ENCODE measurements around the gene BTLA. TPM values are rescaled to one million over a fixed set of nuclear protein-coding genes. Genes with fewer than 3 reads are reported as not detected.

The BTLA gene
- total and polyA plus RNA-seq, 10 of the 15 experiments (the other 5 are each of a cell fraction or from before 2014, with no cell fraction given): 55.4 to 134 (median 84.2) TPM

DNA sequence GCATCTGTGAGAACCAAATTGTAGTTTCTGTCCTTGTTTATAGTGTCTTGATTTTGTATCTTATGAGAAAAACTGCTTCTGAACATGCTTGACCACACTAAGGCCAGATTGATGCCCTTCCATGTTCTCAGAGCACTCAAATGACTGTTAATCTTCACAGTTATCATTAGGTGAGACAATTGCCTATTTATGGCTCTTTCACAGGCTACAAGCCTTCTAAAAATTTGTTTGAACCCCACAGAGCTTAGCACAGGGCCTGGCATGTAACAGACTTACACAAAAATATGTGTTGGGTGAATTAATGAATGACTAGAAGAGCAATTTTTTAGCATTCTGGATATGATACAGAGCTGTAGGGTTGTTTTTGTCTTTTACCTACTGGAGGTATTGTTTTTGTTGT lies 43.1 kb downstream of the BTLA start (continued):
- TF ChIP-seq, protein P1, sequence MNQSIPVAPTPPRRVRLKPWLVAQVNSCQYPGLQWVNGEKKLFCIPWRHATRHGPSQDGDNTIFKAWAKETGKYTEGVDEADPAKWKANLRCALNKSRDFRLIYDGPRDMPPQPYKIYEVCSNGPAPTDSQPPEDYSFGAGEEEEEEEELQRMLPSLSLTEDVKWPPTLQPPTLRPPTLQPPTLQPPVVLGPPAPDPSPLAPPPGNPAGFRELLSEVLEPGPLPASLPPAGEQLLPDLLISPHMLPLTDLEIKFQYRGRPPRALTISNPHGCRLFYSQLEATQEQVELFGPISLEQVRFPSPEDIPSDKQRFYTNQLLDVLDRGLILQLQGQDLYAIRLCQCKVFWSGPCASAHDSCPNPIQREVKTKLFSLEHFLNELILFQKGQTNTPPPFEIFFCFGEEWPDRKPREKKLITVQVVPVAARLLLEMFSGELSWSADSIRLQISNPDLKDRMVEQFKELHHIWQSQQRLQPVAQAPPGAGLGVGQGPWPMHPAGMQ (IDR thresholded peaks at IDR 0.05; ENCODE audit: borderline replicate concordance): no peak
- TF ChIP-seq FOXM1 (IDR thresholded peaks at IDR 0.05; ENCODE audit: low read depth, low read length): peak; percentile 75; the same call in 1 of the 2 replicates
- no peak for TF ChIP-seq RAD51 (IDR thresholded peaks at IDR 0.05)
- peak; percentile 69 for TF ChIP-seq MTA2 (IDR thresholded peaks at IDR 0.05; ENCODE audit: low read depth)
- TF ChIP-seq, protein P2, sequence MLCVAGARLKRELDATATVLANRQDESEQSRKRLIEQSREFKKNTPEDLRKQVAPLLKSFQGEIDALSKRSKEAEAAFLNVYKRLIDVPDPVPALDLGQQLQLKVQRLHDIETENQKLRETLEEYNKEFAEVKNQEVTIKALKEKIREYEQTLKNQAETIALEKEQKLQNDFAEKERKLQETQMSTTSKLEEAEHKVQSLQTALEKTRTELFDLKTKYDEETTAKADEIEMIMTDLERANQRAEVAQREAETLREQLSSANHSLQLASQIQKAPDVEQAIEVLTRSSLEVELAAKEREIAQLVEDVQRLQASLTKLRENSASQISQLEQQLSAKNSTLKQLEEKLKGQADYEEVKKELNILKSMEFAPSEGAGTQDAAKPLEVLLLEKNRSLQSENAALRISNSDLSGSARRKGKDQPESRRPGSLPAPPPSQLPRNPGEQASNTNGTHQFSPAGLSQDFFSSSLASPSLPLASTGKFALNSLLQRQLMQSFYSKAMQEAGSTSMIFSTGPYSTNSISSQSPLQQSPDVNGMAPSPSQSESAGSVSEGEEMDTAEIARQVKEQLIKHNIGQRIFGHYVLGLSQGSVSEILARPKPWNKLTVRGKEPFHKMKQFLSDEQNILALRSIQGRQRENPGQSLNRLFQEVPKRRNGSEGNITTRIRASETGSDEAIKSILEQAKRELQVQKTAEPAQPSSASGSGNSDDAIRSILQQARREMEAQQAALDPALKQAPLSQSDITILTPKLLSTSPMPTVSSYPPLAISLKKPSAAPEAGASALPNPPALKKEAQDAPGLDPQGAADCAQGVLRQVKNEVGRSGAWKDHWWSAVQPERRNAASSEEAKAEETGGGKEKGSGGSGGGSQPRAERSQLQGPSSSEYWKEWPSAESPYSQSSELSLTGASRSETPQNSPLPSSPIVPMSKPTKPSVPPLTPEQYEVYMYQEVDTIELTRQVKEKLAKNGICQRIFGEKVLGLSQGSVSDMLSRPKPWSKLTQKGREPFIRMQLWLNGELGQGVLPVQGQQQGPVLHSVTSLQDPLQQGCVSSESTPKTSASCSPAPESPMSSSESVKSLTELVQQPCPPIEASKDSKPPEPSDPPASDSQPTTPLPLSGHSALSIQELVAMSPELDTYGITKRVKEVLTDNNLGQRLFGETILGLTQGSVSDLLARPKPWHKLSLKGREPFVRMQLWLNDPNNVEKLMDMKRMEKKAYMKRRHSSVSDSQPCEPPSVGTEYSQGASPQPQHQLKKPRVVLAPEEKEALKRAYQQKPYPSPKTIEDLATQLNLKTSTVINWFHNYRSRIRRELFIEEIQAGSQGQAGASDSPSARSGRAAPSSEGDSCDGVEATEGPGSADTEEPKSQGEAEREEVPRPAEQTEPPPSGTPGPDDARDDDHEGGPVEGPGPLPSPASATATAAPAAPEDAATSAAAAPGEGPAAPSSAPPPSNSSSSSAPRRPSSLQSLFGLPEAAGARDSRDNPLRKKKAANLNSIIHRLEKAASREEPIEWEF (IDR thresholded peaks at IDR 0.05; ENCODE audit: insufficient replicate concordance, low read depth, low read length): peak; percentile 90
- peak; percentile 94 for TF ChIP-seq GATAD2B (conservative IDR thresholded peaks at IDR 0.05; ENCODE audit: low read depth)
- TF ChIP-seq ZSCAN29 (IDR thresholded peaks at IDR 0.05): no peak
- TF ChIP-seq NFYA (IDR thresholded peaks at IDR 0.05; ENCODE audit: borderline replicate concordance, low read depth, low read length): no peak
- TF ChIP-seq FOS (IDR thresholded peaks at IDR 0.05; ENCODE audit: borderline replicate concordance, extremely low read depth, insufficient read length): no peak
- TF ChIP-seq, protein P3, sequence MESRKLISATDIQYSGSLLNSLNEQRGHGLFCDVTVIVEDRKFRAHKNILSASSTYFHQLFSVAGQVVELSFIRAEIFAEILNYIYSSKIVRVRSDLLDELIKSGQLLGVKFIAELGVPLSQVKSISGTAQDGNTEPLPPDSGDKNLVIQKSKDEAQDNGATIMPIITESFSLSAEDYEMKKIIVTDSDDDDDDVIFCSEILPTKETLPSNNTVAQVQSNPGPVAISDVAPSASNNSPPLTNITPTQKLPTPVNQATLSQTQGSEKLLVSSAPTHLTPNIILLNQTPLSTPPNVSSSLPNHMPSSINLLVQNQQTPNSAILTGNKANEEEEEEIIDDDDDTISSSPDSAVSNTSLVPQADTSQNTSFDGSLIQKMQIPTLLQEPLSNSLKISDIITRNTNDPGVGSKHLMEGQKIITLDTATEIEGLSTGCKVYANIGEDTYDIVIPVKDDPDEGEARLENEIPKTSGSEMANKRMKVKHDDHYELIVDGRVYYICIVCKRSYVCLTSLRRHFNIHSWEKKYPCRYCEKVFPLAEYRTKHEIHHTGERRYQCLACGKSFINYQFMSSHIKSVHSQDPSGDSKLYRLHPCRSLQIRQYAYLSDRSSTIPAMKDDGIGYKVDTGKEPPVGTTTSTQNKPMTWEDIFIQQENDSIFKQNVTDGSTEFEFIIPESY (IDR thresholded peaks at IDR 0.05): peak; percentile 48; the same call in 1 of the 2 replicates
- peak; percentile 26; the same call in 1 of the 2 replicates for TF ChIP-seq CHD2 (IDR thresholded peaks at IDR 0.05; ENCODE audit: borderline replicate concordance, low read depth, low read length)
- TF ChIP-seq, protein P4, sequence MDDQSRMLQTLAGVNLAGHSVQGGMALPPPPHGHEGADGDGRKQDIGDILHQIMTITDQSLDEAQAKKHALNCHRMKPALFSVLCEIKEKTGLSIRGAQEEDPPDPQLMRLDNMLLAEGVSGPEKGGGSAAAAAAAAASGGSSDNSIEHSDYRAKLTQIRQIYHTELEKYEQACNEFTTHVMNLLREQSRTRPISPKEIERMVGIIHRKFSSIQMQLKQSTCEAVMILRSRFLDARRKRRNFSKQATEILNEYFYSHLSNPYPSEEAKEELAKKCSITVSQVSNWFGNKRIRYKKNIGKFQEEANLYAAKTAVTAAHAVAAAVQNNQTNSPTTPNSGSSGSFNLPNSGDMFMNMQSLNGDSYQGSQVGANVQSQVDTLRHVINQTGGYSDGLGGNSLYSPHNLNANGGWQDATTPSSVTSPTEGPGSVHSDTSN (IDR thresholded peaks at IDR 0.05; ENCODE audit: insufficient replicate concordance, low read depth, low read length): no peak
- no peak for TF ChIP-seq CHD4 (IDR thresholded peaks at IDR 0.05)
- TF ChIP-seq DPF2 (IDR thresholded peaks at IDR 0.05): no peak
- TF ChIP-seq, protein P5, sequence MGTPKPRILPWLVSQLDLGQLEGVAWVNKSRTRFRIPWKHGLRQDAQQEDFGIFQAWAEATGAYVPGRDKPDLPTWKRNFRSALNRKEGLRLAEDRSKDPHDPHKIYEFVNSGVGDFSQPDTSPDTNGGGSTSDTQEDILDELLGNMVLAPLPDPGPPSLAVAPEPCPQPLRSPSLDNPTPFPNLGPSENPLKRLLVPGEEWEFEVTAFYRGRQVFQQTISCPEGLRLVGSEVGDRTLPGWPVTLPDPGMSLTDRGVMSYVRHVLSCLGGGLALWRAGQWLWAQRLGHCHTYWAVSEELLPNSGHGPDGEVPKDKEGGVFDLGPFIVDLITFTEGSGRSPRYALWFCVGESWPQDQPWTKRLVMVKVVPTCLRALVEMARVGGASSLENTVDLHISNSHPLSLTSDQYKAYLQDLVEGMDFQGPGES (IDR thresholded peaks at IDR 0.05): no peak
- peak; percentile 4; the same call in 1 of the 2 replicates for TF ChIP-seq SMC3 (IDR thresholded peaks at IDR 0.05; ENCODE audit: borderline replicate concordance, low read length)
- TF ChIP-seq TAF1 (IDR thresholded peaks at IDR 0.05; ENCODE audit: borderline replicate concordance, low read depth, low read length): no peak
- no peak for TF ChIP-seq SPI1 (IDR thresholded peaks at IDR 0.05; ENCODE audit: borderline replicate concordance, insufficient read depth, low read depth, low read length)
- no peak for TF ChIP-seq HDAC2 (IDR thresholded peaks at IDR 0.05)
